GM13976 (cell line): ENCODE measurements around the gene SOX6.
"Not testable (repeated sequence)": the region's sequence is repeated elsewhere in the genome, so short reads cannot be mapped to it uniquely, and the experiment has no call there.

ENCODE experiments used
- DNase-seq: peaks from one replicate; pipeline ENCODE4 v3.0.0; 2012; ENCODE audit warnings: low spot score
- in situ Hi-C: fragments of 300-500 bp; cut with MboI; formaldehyde crosslinking; loops from one replicate; pipeline ENCODE4 v1.12.0; 2022; ENCODE audit warnings: low sequenced_read_pairs, mixed read lengths, inconsistent platforms; ENCODE audit not compliant: unreplicated experiment
- TF ChIP-seq, protein P1 (sequence below): IDR thresholded peaks from 2 replicates; pipeline ENCODE4 v1.5.1; 2012; ENCODE audit warnings: borderline replicate concordance, mild to moderate bottlenecking; ENCODE audit not compliant: insufficient read depth; ENCODE audit errors: extremely low read depth, missing control alignments, control extremely low read depth

SOX6 gene

GRCh38 chr11:16151138-16151537, 205.2 kb downstream of the SOX6 start:
- TF ChIP-seq, protein P1, sequence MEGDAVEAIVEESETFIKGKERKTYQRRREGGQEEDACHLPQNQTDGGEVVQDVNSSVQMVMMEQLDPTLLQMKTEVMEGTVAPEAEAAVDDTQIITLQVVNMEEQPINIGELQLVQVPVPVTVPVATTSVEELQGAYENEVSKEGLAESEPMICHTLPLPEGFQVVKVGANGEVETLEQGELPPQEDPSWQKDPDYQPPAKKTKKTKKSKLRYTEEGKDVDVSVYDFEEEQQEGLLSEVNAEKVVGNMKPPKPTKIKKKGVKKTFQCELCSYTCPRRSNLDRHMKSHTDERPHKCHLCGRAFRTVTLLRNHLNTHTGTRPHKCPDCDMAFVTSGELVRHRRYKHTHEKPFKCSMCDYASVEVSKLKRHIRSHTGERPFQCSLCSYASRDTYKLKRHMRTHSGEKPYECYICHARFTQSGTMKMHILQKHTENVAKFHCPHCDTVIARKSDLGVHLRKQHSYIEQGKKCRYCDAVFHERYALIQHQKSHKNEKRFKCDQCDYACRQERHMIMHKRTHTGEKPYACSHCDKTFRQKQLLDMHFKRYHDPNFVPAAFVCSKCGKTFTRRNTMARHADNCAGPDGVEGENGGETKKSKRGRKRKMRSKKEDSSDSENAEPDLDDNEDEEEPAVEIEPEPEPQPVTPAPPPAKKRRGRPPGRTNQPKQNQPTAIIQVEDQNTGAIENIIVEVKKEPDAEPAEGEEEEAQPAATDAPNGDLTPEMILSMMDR, result no peak
- DNase-seq, result no peak

GRCh38 chr11:16149476-16149875, 206.9 kb downstream of the SOX6 start:
- TF ChIP-seq, protein P1, result no peak
- in situ Hi-C loops, result no loop called here
- no peak for DNase-seq

More at GRCh38 chr11:16151138-16151537, 205.2 kb downstream of the SOX6 start:
- in situ Hi-C loops, result no loop called here

- TF ChIP-seq, protein P1, result no peak
- DNase-seq, result no peak
- in situ Hi-C loops, result no loop called here
These were observed 207.9 kb downstream of the SOX6 start for GRCh38 chr11:16148301-16148931.

GRCh38 chr11:16146980-16147379, 209.4 kb downstream of the SOX6 start:
- in situ Hi-C loops, DNase-seq: not testable (repeated sequence)

GRCh38 chr11:16141614-16142013, 214.7 kb downstream of the SOX6 start:
- in situ Hi-C loops, DNase-seq: not testable (repeated sequence)

DNA sequence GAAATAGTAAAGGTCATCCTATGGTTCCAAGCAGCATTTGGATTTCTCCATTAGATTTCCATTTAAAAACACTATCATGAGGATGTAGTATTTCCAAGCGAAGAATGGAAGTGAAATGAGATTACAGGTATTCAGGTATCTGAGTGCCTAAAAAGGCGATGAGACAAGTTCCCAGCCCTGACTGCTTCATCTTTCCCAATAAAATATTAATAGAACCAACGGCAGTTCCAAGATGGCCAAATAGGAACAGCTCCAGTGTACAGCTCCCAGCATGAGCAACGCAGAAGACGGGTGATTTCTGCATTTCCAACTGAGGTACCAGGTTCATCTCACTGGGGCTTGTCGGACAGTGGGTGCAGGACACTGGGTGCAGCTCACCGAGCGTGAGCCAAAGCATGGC, 215.2 kb downstream of the SOX6 start:
- in situ Hi-C loops, DNase-seq: not testable (repeated sequence)

DNA sequence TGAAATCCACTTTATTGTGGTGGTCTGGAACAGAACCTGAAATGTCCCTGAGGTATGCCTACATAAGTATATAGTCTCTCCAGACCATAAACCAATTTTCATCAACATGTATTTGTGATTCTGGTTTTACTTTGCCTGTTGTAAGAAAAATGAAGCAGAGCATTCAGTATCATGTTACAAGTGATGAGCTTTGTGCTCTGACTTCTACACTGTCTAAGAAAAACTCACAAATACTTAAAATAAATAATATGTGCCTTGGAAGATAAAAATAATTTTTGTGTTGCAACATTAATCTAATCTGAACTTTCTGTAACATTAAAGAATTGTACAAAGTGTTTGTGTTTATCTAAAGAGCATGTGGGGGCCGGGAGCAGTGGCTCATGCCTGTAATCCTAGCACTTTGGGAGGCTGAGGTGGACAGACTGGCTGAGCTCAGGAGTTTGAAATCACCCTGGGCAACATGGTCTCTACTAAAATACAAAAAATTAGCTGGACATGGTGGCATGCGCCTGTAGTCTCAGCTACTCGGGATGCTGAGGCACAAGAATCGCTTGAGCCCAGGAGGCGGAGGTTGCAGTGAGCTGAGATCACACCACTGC, 219.5 kb downstream of the SOX6 start:
- no peak for DNase-seq
- in situ Hi-C loops, result no loop called here
- TF ChIP-seq, protein P1, result no peak

GRCh38 chr11:16133867-16134266, 222.5 kb downstream of the SOX6 start:
- TF ChIP-seq, protein P1, result no peak
- DNase-seq, result no peak

More at GRCh38 chr11:16133867-16134266, 222.5 kb downstream of the SOX6 start:
- in situ Hi-C loops, result no loop called here
